Liver (tissue), 9 donors: ENCODE data around the gene NEU4. TPM values are rescaled to one million over a fixed set of nuclear protein-coding genes. Genes with fewer than 3 reads are reported as not detected.

Experiments
- DNase-seq: peaks from one replicate; pipeline ENCODE4 v3.0.0-alpha.2; 2017; ENCODE audit warnings: low spot score
- H3K27ac ChIP-seq, 2 donors: one replicate each; pipeline ENCODE4 v1.7.0; 2013; ENCODE audit warnings: inconsistent platforms in 2 of 2, low read length in 2 of 2, control low read depth in 1 of 2, low read depth in 1 of 2, mild to moderate bottlenecking in 1 of 2
- H3K27me3 ChIP-seq, 4 donors: one replicate each; pipeline versions ENCODE4 v1.6.1 to v1.7.0; 2013; ENCODE audit warnings: low read length in 3 of 4, inconsistent platforms in 1 of 4, mild to moderate bottlenecking in 1 of 4, moderate library complexity in 1 of 4; ENCODE audit not compliant: control insufficient read depth in 4 of 4, insufficient read depth in 4 of 4
- H3K36me3 ChIP-seq, 4 donors: one replicate each; pipeline versions ENCODE4 v1.6.1 to v1.7.0; 2013; ENCODE audit warnings: low read length in 3 of 4, mild to moderate bottlenecking in 3 of 4, low read depth in 1 of 4, moderate library complexity in 1 of 4; ENCODE audit not compliant: control insufficient read depth in 4 of 4, insufficient read depth in 3 of 4
- H3K4me1 ChIP-seq, 4 donors: one replicate each; pipeline versions ENCODE4 v1.6.1 to v1.7.0; 2013; ENCODE audit warnings: low read length in 3 of 4, mild to moderate bottlenecking in 3 of 4, moderate library complexity in 1 of 4; ENCODE audit not compliant: control insufficient read depth in 4 of 4, insufficient read depth in 4 of 4
- H3K4me3 ChIP-seq, 3 donors: one replicate each; pipeline versions ENCODE4 v1.6.1 to v1.7.0; 2013; ENCODE audit warnings: low read length in 3 of 3, control low read depth in 1 of 3, low read depth in 1 of 3, mild to moderate bottlenecking in 1 of 3
- H3K9ac ChIP-seq, 2 donors: one replicate each; pipeline ENCODE4 v1.7.0; 2013; ENCODE audit warnings: low read length in 2 of 2, mild to moderate bottlenecking in 2 of 2, moderate library complexity in 2 of 2, control low read depth in 1 of 2, low read depth in 1 of 2
- H3K9me3 ChIP-seq, 4 donors: one replicate each; pipeline versions ENCODE4 v1.6.1 to v1.7.0; 2013; ENCODE audit warnings: low read length in 3 of 4; ENCODE audit not compliant: control insufficient read depth in 4 of 4
- ATF3 ChIP-seq: IDR thresholded peaks from 2 replicates; pipeline ENCODE4 v1.6.1; 2016; ENCODE audit warnings: antibody characterized with exemption
- CTCF ChIP-seq: fragments of 150-350 bp; IDR thresholded peaks from 2 replicates; pipeline ENCODE4 v1.5.1; 2017; ENCODE audit warnings: improper control_type of control experiment, low read depth, low read length; ENCODE audit not compliant: missing input control
- EGR1 ChIP-seq, 2 donors: IDR thresholded peaks; 2 replicates each; pipeline ENCODE4 v1.6.1; 2016 to 2018; ENCODE audit warnings: antibody characterized with exemption in 2 of 2, low read depth in 2 of 2
- FOXA1 ChIP-seq: IDR thresholded peaks from 2 replicates; pipeline ENCODE4 v1.6.1; 2016; ENCODE audit warnings: antibody characterized with exemption
- FOXA2 ChIP-seq: IDR thresholded peaks from 2 replicates; pipeline ENCODE4 v1.6.1; 2016; ENCODE audit warnings: antibody characterized with exemption
- HNF4A ChIP-seq, 2 donors: conservative IDR thresholded peaks; 2 replicates each; pipeline ENCODE4 v1.6.1; 2016; ENCODE audit warnings: antibody characterized with exemption in 2 of 2, mild to moderate bottlenecking in 2 of 2
- HNF4G ChIP-seq: IDR thresholded peaks from 2 replicates; pipeline ENCODE4 v1.6.1; 2016; ENCODE audit warnings: antibody characterized with exemption
- JUND ChIP-seq, 2 donors: IDR thresholded peaks; 2 replicates each; pipeline ENCODE4 v1.6.1; 2016; ENCODE audit warnings: antibody characterized with exemption in 2 of 2
- NR2F2 ChIP-seq: IDR thresholded peaks from 2 replicates; pipeline ENCODE4 v1.6.1; 2016; ENCODE audit warnings: antibody characterized with exemption
- RAD21 ChIP-seq, 2 donors: IDR thresholded peaks; 2 replicates each; pipeline ENCODE4 v1.6.1; 2016; ENCODE audit warnings: antibody characterized with exemption in 2 of 2, mild to moderate bottlenecking in 2 of 2
- RXRA ChIP-seq, 2 donors: IDR thresholded peaks; 2 replicates each; pipeline ENCODE4 v1.6.1; 2017 to 2018; ENCODE audit warnings: antibody characterized with exemption in 2 of 2, mild to moderate bottlenecking in 1 of 2
- SP1 ChIP-seq: IDR thresholded peaks from 2 replicates; pipeline ENCODE4 v1.6.1; 2018; ENCODE audit warnings: antibody characterized with exemption, mild to moderate bottlenecking
- TAF1 ChIP-seq: conservative IDR thresholded peaks from 2 replicates; pipeline ENCODE4 v1.6.1; 2016; ENCODE audit warnings: antibody characterized with exemption, mild to moderate bottlenecking
- ZBTB33 ChIP-seq: IDR thresholded peaks from 2 replicates; pipeline ENCODE4 v1.6.1; 2016; ENCODE audit warnings: antibody characterized with exemption
- WGBS: extraction: QIAGEN DNeasy Blood & Tissue Kit; methylation state at CpG from one replicate; pipeline ENCODE4 v1.1.7; 2013; 5-methylcytosine and 5-hydroxymethylcytosine counted together
- polyA plus RNA-seq, 2 donors: library from polyadenylated mRNA; stranded (reverse) in 1 of 2; unstranded in 1 of 2; fragments of 200-250 nt in 1 of 2; fragments of >200 nt in 1 of 2; fragmentation: Nextera tagmentation in 1 of 2; extraction: Ambion mirVana in 1 of 2; gene quantifications; one replicate each; pipeline versions ENCODE4 v1.2.1 to v1.2.3, GENCODE V29; 2013 to 2015
- total RNA-seq, 2 donors: library from RNA; depleted of rRNA; stranded (reverse); fragments of >200 nt; gene quantifications; one replicate each; pipeline ENCODE4 v1.2.3, GENCODE V29; 2014
- TF ChIP-seq, protein P1 (sequence below): IDR thresholded peaks from 2 replicates; pipeline ENCODE4 v1.6.1; 2016; ENCODE audit warnings: antibody characterized with exemption, mild to moderate bottlenecking
- TF ChIP-seq, protein P2 (sequence below): IDR thresholded peaks from 2 replicates; pipeline ENCODE4 v1.6.1; 2016; ENCODE audit warnings: antibody characterized with exemption
- donor health status: healthy.
- donor health status: healthy.
- donor health status: healthy.
- donor health status: healthy.
- donor health status: healthy.

The NEU4 gene
- total and polyA plus RNA-seq, 4 donors, result 5.4 to 58.4 (median 35.1) TPM

- H3K9ac ChIP-seq, result peak overlapping the region in 1 of 2 donors; percentile 28
- peak overlapping the region in 1 of 2 donors; percentile 46 for H3K27ac ChIP-seq
- no peaks in the 10 kb centered on the region for H3K36me3 ChIP-seq
- DNase-seq, result peak; percentile 57
- WGBS, result 6% methylated on average over 65 of the region's 65 CpGs
- H3K4me1 ChIP-seq, result peaks cover 0 to 12% (median 4%) of the 10 kb centered on the region in 4 donors
- TF ChIP-seq RAD21 (IDR thresholded peaks at IDR 0.05), result peak in 1 of 2 donors; percentile 3
- no peak for TF ChIP-seq TAF1
- no peak for TF ChIP-seq ATF3
- TF ChIP-seq FOXA1, result no peak
- TF ChIP-seq JUND (IDR thresholded peaks at IDR 0.05), result peak in 1 of 2 donors; percentile 86
- peak in 1 of 2 donors; percentile 34 for TF ChIP-seq EGR1 (IDR thresholded peaks at IDR 0.05; ENCODE audit: low read depth in 2 of 2)
- no peak for TF ChIP-seq HNF4A (conservative IDR thresholded peaks at IDR 0.05)
- H3K4me3 ChIP-seq, result peak overlapping the region; percentile 11 to 41 (median 17)
- H3K27me3 ChIP-seq, result no peaks in the 10 kb centered on the region
- no peaks in the 10 kb centered on the region for H3K9me3 ChIP-seq
These were observed 35.2 kb downstream of the NEU4 start for GRCh38 chr2:241844066-241844728.

DNA sequence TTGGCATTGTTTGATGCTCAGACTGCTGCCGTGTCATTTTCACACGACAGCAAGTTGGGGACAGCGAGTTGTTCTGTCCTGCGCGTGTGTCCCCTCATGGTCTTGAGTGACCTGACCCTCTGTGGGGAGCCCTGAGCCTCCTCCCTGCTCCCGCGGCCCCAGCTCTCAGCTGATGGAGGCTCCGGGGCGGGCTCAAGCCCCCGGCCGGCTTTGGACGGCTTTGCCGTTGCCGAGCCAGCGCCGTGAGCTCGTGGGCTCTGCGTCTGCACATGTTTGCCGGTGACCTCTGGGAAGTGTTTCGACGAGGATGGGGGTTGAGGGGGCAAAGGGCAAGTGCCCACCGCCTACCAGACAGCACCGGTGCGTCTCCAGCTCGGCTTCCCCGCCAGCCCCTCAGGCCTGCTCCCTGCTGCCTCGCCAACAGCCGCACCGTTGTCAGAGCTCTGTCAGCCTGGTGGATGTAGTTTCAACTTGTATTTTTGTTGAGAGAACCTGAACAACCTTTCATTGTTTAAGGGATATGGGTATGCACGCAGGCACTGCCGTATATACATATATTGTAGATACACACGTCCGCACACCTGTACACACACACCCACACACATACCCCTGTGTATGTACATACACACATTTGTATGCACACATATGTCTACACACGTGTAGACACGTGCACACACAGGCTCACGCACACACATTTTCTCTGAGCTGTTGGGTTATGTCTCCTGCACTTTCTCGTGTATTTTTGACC, 36.0 kb downstream of the NEU4 start:
- Histone ChIP-seq H3K9ac (peak overlapping the region in 1 of 2 donors; percentile 28), H3K36me3 (no peaks in the 10 kb centered on the region), H3K4me3 (no peak overlapping the region), H3K9me3 (no peaks in the 10 kb centered on the region), H3K4me1 (peaks cover 0 to 12% (median 4%) of the 10 kb centered on the region in 4 donors), H3K27me3 (no peaks in the 10 kb centered on the region), H3K27ac (no peak overlapping the region)
- TF ChIP-seq NR2F2 (no peak), EGR1 (IDR thresholded peaks at IDR 0.05; ENCODE audit: low read depth in 2 of 2) (no peak), ZBTB33 (no peak), RXRA (IDR thresholded peaks at IDR 0.05) (no peak), HNF4G (no peak), FOXA1 (no peak), SP1 (no peak), CTCF (no peak), TAF1 (no peak), RAD21 (IDR thresholded peaks at IDR 0.05) (no peak), FOXA2 (no peak), ATF3 (no peak), HNF4A (conservative IDR thresholded peaks at IDR 0.05) (no peak)
- TF ChIP-seq, protein P1, sequence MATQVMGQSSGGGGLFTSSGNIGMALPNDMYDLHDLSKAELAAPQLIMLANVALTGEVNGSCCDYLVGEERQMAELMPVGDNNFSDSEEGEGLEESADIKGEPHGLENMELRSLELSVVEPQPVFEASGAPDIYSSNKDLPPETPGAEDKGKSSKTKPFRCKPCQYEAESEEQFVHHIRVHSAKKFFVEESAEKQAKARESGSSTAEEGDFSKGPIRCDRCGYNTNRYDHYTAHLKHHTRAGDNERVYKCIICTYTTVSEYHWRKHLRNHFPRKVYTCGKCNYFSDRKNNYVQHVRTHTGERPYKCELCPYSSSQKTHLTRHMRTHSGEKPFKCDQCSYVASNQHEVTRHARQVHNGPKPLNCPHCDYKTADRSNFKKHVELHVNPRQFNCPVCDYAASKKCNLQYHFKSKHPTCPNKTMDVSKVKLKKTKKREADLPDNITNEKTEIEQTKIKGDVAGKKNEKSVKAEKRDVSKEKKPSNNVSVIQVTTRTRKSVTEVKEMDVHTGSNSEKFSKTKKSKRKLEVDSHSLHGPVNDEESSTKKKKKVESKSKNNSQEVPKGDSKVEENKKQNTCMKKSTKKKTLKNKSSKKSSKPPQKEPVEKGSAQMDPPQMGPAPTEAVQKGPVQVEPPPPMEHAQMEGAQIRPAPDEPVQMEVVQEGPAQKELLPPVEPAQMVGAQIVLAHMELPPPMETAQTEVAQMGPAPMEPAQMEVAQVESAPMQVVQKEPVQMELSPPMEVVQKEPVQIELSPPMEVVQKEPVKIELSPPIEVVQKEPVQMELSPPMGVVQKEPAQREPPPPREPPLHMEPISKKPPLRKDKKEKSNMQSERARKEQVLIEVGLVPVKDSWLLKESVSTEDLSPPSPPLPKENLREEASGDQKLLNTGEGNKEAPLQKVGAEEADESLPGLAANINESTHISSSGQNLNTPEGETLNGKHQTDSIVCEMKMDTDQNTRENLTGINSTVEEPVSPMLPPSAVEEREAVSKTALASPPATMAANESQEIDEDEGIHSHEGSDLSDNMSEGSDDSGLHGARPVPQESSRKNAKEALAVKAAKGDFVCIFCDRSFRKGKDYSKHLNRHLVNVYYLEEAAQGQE, result no peak
- TF ChIP-seq, protein P2, sequence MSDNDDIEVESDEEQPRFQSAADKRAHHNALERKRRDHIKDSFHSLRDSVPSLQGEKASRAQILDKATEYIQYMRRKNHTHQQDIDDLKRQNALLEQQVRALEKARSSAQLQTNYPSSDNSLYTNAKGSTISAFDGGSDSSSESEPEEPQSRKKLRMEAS, result no peak
- WGBS, result 67% methylated on average over 37 of the region's 37 CpGs
- no peak for DNase-seq
